ENCODE data around the gene GPR151.

GRCh38 chr5:146562461-146562860, 46.5 kb upstream of the GPR151 start:
- TF ChIP-seq EP300 (conservative IDR thresholded peaks at IDR 0.05; ENCODE audit: poor library complexity, severe bottlenecking) (no peak), CTCF (IDR thresholded peaks at IDR 0.05; ENCODE audit: poor library complexity, severe bottlenecking) (no peak), RAD21 (conservative IDR thresholded peaks at IDR 0.05) (no peak), TAF1 (IDR thresholded peaks at IDR 0.05; ENCODE audit: low read depth) (no peak), POLR2AphosphoS5 (IDR thresholded peaks at IDR 0.05) (no peak), EZH2 (IDR thresholded peaks at IDR 0.05; ENCODE audit: borderline replicate concordance, insufficient read depth, low read length, poor library complexity, severe bottlenecking) (no peak), MXI1 (conservative IDR thresholded peaks at IDR 0.05; ENCODE audit: poor library complexity, severe bottlenecking) (no peak), REST (IDR thresholded peaks at IDR 0.05; ENCODE audit: borderline replicate concordance) (no peak), SMC3 (conservative IDR thresholded peaks at IDR 0.05; ENCODE audit: poor library complexity) (no peak)
